Skeletal muscle tissue (tissue), 4 donors: ENCODE measurements around the gene CTIF. TPM values are rescaled to one million over a fixed set of nuclear protein-coding genes. Genes with fewer than 3 reads are reported as not detected.

Experiments used
- H3K27ac ChIP-seq: one replicate; pipeline ENCODE4 v1.7.0; 2013; ENCODE audit warnings: mild to moderate bottlenecking, low read depth, low read length, inconsistent platforms
- H3K27me3 ChIP-seq, 3 donors: one replicate each; pipeline ENCODE4 v1.7.0; 2013; ENCODE audit warnings: low read length in 3 of 3; ENCODE audit not compliant: control insufficient read depth in 3 of 3, insufficient read depth in 3 of 3
- H3K36me3 ChIP-seq, 3 donors: one replicate each; pipeline ENCODE4 v1.7.0; 2013; ENCODE audit warnings: low read length in 3 of 3; ENCODE audit not compliant: control insufficient read depth in 3 of 3, insufficient read depth in 3 of 3
- H3K4me1 ChIP-seq, 3 donors: one replicate each; pipeline ENCODE4 v1.7.0; 2013; ENCODE audit warnings: low read length in 3 of 3, mild to moderate bottlenecking in 3 of 3; ENCODE audit not compliant: control insufficient read depth in 3 of 3, insufficient read depth in 3 of 3
- H3K4me3 ChIP-seq, 3 donors: one replicate each; pipeline ENCODE4 v1.7.0; 2013; ENCODE audit warnings: low read length in 3 of 3
- H3K9ac ChIP-seq, 3 donors: one replicate each; pipeline ENCODE4 v1.7.0; 2013; ENCODE audit warnings: low read length in 3 of 3, mild to moderate bottlenecking in 3 of 3, moderate library complexity in 2 of 3, low read depth in 1 of 3
- H3K9me3 ChIP-seq, 3 donors: one replicate each; pipeline ENCODE4 v1.7.0; 2013; ENCODE audit warnings: low read length in 3 of 3; ENCODE audit not compliant: control insufficient read depth in 3 of 3
- total RNA-seq: library from RNA; depleted of rRNA; stranded (reverse); fragments of >200 nt; gene quantifications from one replicate; pipeline ENCODE4 v1.2.3, GENCODE V29; 2014
- donor health status: Osteomylitis.

The CTIF gene
- total RNA-seq, 1 donor from 2014 or later: 16.7 TPM

GRCh38 chr18:48790226-48790863, 251.5 kb downstream of the CTIF start:
- Histone ChIP-seq H3K9ac (peak overlapping the region in 1 of 3 donors; percentile 40), H3K27ac (peak overlapping the region; percentile 84), H3K36me3 (peaks cover 0 to 2% (median 0%) of the 10 kb centered on the region in 3 donors), H3K27me3 (no peaks in the 10 kb centered on the region), H3K9me3 (no peaks in the 10 kb centered on the region), H3K4me3 (no peak overlapping the region), H3K4me1 (peaks cover 28 to 50% (median 40%) of the 10 kb centered on the region in 3 donors)

DNA sequence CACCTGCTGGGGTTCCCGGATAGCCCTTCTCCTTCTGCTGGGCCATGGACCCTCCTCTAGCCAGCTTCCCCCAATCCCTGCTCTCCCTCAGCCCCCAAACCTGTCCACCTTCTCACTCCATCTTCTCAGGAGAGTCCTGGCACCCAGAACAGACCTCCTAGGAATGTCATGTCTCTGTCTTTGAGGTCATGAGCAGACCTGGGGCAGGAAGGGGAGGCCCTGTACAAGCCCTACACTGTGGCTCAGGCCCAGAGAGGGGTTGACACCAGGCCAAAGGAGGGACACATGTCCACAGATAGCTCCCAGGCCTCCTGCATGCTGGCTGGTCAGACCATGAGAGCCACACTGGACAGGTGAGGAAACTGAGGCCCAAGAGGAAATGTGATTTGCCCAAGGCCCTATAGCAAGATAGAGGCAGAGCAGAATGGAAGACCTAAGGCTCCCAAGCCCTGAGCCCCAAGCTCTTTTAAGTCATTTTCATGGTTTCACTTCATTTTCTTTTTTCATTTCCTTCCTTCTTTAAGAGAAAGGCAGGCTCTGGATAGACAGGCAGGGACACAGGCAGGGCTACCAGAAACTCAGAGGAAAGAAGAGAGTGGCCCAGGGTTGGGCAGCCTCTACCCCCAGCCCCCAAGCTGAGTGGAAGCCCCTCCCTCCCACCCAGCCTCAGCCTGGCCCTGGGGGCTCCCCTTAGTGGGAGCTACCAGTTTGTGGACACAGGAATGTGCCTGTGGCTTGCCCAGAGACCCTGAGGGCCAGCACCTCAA, 252.2 kb downstream of the CTIF start:
- H3K4me1 ChIP-seq: peaks cover 28 to 45% (median 40%) of the 10 kb centered on the region in 3 donors
- H3K27ac ChIP-seq: peak overlapping the region; percentile 84
- no peak overlapping the region for H3K4me3 ChIP-seq

GRCh38 chr18:48791636-48792105, 252.8 kb downstream of the CTIF start:
- Histone ChIP-seq H3K27me3 (no peaks in the 10 kb centered on the region), H3K27ac (peak overlapping the region; percentile 6), H3K9ac (no peak overlapping the region), H3K4me3 (no peak overlapping the region), H3K9me3 (no peaks in the 10 kb centered on the region), H3K36me3 (peaks cover 0 to 3% (median 2%) of the 10 kb centered on the region in 3 donors), H3K4me1 (peaks cover 28 to 44% (median 40%) of the 10 kb centered on the region in 3 donors)

More for the DNA sequence above, 252.2 kb downstream of the CTIF start:
- Histone ChIP-seq H3K9ac (peak overlapping the region in 2 of 3 donors; percentile 38 to 40), H3K27me3 (no peaks in the 10 kb centered on the region), H3K36me3 (peaks cover 0 to 2% (median 0%) of the 10 kb centered on the region in 3 donors), H3K9me3 (no peaks in the 10 kb centered on the region)

DNA sequence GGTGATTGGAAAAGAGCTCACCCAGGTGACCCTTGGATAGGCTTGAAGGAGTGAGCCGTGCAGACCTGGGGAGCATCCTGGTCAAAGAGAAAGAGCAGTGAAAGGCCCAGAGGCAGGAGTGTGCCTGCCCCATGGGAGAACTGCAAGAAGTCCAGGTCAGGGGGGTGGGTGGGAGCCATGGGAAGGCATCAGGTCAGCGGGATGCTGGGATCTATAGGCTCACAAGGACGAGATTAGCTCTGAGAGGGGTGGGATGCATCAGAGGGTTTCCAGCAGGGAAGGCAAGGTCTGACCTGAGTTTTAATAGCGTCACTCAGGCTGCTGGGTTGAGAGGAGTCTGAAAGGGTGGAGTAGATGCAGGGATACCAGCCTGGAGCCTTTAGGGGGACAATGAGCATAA, 253.3 kb downstream of the CTIF start:
- no peak overlapping the region for H3K27ac ChIP-seq
- H3K9me3 ChIP-seq: no peaks in the 10 kb centered on the region
- no peak overlapping the region for H3K4me3 ChIP-seq
- H3K9ac ChIP-seq: no peak overlapping the region
- H3K36me3 ChIP-seq: peaks cover 0 to 4% (median 2%) of the 10 kb centered on the region in 3 donors
- no peaks in the 10 kb centered on the region for H3K27me3 ChIP-seq
- peaks cover 28 to 44% (median 40%) of the 10 kb centered on the region in 3 donors for H3K4me1 ChIP-seq

GRCh38 chr18:48792611-48793380, 254.0 kb downstream of the CTIF start:
- Histone ChIP-seq H3K27ac (no peak overlapping the region), H3K27me3 (no peaks in the 10 kb centered on the region), H3K9ac (peak overlapping the region in 1 of 3 donors; percentile 45), H3K4me3 (no peak overlapping the region), H3K9me3 (no peaks in the 10 kb centered on the region), H3K36me3 (peaks cover 0 to 4% (median 2%) of the 10 kb centered on the region in 3 donors), H3K4me1 (peaks cover 32 to 48% (median 38%) of the 10 kb centered on the region in 3 donors)

DNA sequence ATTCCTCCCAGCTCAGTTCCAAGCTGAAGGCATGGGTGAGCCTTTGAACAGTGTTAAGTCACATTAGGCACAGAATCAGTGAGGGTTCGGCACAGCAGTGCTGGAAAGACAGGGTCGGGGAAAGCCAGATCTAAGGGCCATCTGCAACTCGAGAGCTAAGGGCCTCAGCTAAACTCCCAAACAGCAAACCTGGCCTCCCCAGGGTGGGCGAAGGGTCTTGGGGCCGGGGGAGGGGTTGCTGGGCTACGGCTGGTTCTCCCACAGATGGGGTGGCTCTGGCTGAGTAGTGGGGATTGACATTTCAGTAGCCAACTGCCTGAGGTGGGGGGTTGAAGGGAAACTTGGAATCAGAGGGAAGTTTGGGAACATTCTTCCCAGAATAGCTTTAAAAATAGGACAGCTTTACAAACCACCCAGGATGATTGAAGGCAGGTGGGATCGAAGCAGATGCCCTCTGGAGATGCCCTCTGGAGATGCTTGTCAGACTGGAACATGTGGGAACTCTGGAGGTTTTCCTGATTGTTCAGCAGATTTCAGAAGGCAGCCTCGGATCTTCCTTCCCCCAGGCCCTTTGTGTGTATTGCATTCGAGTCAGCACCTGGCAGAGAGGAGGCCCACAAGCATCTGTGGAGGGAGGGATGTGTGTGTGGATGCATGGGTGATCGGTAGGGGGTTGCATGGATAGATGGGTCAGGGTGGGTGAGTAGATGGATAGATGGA, 255.6 kb downstream of the CTIF start:
- H3K9ac ChIP-seq: no peak overlapping the region
- no peak overlapping the region for H3K4me3 ChIP-seq
- peaks cover 0 to 4% (median 2%) of the 10 kb centered on the region in 3 donors for H3K36me3 ChIP-seq
- H3K9me3 ChIP-seq: no peaks in the 10 kb centered on the region
- H3K4me1 ChIP-seq: peaks cover 43 to 63% (median 47%) of the 10 kb centered on the region in 3 donors
- no peaks in the 10 kb centered on the region for H3K27me3 ChIP-seq
- no peak overlapping the region for H3K27ac ChIP-seq

- peaks cover 0 to 4% (median 2%) of the 10 kb centered on the region in 3 donors for H3K36me3 ChIP-seq
- no peaks in the 10 kb centered on the region for H3K27me3 ChIP-seq
- H3K27ac ChIP-seq: no peak overlapping the region
- H3K9ac ChIP-seq: no peak overlapping the region
- H3K9me3 ChIP-seq: no peaks in the 10 kb centered on the region
- H3K4me1 ChIP-seq: peaks cover 37 to 65% (median 48%) of the 10 kb centered on the region in 3 donors
- H3K4me3 ChIP-seq: no peak overlapping the region
Measured at GRCh38 chr18:48795696-48796095, 256.9 kb downstream of the CTIF start.

DNA sequence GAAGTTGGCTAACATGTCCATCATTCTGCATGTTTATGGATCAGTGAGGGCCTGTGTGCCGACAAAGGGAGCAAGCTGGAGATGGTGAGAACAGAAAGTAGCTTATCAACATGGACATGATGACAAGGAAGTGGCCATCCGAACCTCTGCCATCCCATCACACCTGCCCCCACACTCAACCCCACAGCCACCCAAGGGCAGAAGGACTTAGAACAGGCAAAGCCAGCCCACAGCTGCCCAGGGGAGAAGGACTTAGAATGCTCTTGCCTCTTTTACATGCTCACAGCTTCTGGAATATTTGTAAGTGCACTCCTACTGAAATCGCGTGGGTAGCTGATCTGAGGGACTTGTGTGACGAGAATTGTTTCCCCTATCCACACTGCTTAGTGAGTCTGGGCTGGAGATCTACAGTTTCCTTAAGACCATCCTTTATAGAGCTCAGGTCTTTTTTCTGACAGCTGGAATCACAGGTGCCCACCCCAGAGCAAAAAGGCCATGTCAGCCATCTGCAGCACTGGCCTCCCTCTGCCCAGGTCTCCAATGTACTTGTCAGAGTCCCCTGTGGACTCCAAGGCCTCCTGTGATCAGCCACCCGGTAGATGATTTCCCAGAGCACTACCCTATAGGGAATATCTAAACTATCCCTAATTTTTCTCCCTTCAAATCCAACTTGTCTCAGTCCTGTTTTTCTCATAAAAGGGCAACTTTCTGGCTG, 257.8 kb downstream of the CTIF start:
- no peak overlapping the region for H3K27ac ChIP-seq
- H3K9me3 ChIP-seq: no peaks in the 10 kb centered on the region
- no peak overlapping the region for H3K9ac ChIP-seq
- no peak overlapping the region for H3K4me3 ChIP-seq
- H3K27me3 ChIP-seq: no peaks in the 10 kb centered on the region
- H3K4me1 ChIP-seq: peaks cover 32 to 65% (median 49%) of the 10 kb centered on the region in 3 donors
- peaks cover 0 to 4% (median 0%) of the 10 kb centered on the region in 3 donors for H3K36me3 ChIP-seq

- H3K27ac ChIP-seq: peak overlapping the region; percentile 78
- peak overlapping the region; percentile 52 to 79 (median 55) for H3K9ac ChIP-seq
- H3K36me3 ChIP-seq: peaks cover 0 to 4% (median 0%) of the 10 kb centered on the region in 3 donors
- H3K4me1 ChIP-seq: peaks cover 38 to 69% (median 58%) of the 10 kb centered on the region in 3 donors
- H3K4me3 ChIP-seq: peak overlapping the region; percentile 0 to 34 (median 8)
- H3K27me3 ChIP-seq: no peaks in the 10 kb centered on the region
- H3K9me3 ChIP-seq: no peaks in the 10 kb centered on the region
Measured at GRCh38 chr18:48797841-48798255, 259.0 kb downstream of the CTIF start.
